ENCODE measurements around the gene PRPH.

DNA sequence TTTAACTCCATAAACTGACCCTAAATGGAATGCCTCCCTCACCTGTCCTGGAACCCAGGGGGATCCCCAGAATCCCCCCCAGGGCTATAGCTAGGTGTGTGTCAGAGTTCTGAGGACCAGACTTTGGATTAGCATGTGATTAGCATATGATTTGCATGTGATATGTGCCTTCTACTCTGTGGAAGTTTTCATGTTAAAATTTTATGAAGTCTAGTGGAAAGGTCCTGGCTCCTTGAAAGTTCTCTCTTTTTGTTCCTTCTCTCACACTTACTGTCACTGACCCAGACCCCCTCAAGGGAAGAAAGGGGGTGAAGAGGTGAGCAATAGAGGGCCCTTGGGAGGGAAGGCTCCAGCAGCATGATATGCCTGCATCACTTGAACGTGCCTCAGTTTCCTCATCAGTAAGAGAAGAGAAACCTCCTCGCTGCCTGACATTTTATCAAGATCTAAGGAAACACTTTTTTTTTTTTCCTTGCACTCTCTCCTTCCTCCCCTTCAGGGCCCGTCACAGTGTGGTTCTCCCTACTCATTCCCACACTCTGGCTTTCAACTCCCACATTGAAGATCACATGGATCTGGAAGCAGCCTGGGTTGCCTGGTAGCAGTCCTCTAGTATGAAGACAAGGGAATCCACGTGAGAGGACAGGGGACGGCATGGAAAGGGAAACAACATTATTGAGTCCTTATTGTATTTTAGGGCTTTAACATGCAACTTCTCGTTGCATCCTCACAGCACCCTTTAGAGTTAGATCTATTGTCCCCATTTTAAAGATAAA lies 45.3 kb downstream of the PRPH start:
- TF ChIP-seq POLR2A (IDR thresholded peaks at IDR 0.05) (no peak), CTCF (IDR thresholded peaks at IDR 0.05) (no peak)
